HCT116 (cell line): Measurements from ENCODE around the gene RYR3. TPM values are rescaled to one million over a fixed set of nuclear protein-coding genes. Genes with fewer than 3 reads are reported as not detected.

Source experiments
- ATAC-seq: fragments of 200-7000 bp; cut with Tn5 transposase; 2 replicates; pipeline ENCODE4 v1.9.1; 2020; ENCODE audit warnings: mild to moderate bottlenecking, moderate library complexity
- BruUV-seq: library from RNA; stranded (reverse); fragments of 400-500 nt; replicated peaks from 2 replicates; lab custom pipeline; 2021; lab: Mats Ljungman, UMichigan
- CTCF ChIA-PET: fragments of 300-600 bp; sonication (Branson Sonifier 250); formaldehyde crosslinking; loops from one replicate; lab custom pipeline; 2021; ENCODE audit warnings: antibody characterized with exemption; lab: Charles Lee
- POLR2A ChIA-PET: fragments of 300-600, 350-600 bp; sonication (Branson Sonifier 250); formaldehyde crosslinking; loops from one replicate; lab custom pipeline; 2021; ENCODE audit warnings: antibody characterized with exemption; lab: Charles Lee
- RAD21 ChIA-PET, 2 experiments: fragments of 300-600 bp; sonication (Branson Sonifier 250); formaldehyde crosslinking; loops; one replicate each; lab custom pipeline; 2023; ENCODE audit warnings: low total read pairs in 2 of 2; ENCODE audit not compliant: uncharacterized antibody in 2 of 2, unreplicated experiment in 2 of 2, low non-redundant PET in 1 of 2; lab: Charles Lee
- DNase-seq: peaks from one replicate; pipeline ENCODE4 v3.0.0-alpha.2; 2010; ENCODE audit warnings: low read depth, low spot score
- H2AFZ ChIP-seq: fragments of 200-600 bp; shearing (Covaris generic), sonication (generic); 2 replicates; pipeline ENCODE4 v1.6.1; 2017; ENCODE audit warnings: low read depth, mixed run types, mixed read lengths, antibody characterized with exemption, low read length; ENCODE audit not compliant: poor library complexity, severe bottlenecking
- H3K27ac ChIP-seq: 2 replicates; pipeline ENCODE4 v1.5.1; 2012; ENCODE audit warnings: low read depth, low read length
- H3K27me3 ChIP-seq: fragments of 200-600 bp; sonication (generic); 2 replicates; pipeline ENCODE4 v1.6.1; 2016; ENCODE audit warnings: mixed run types, low read length, mixed read lengths; ENCODE audit not compliant: insufficient read depth
- H3K36me3 ChIP-seq, 2 experiments: fragments of 200-500 bp in 1 of 2; fragments of 200-600 bp in 1 of 2; sonication (Bioruptor generic) in 1 of 2; sonication (generic) in 1 of 2; 2 replicates each; pipeline versions ENCODE4 v1.5.1 to v1.6.1; 2014 to 2016; ENCODE audit warnings: low read length in 2 of 2, inconsistent platforms in 1 of 2, mixed read lengths in 1 of 2, mixed run types in 1 of 2; ENCODE audit not compliant: insufficient read depth in 2 of 2, control insufficient read depth in 1 of 2
- H3K4me1 ChIP-seq, 2 experiments: fragments of 200-600 bp in 1 of 2; sonication (generic) in 1 of 2; 2 replicates each; pipeline versions ENCODE4 v1.5.1 to v1.6.1; 2012 to 2017; ENCODE audit warnings: low read length in 2 of 2, inconsistent platforms in 1 of 2, mild to moderate bottlenecking in 1 of 2, mixed read lengths in 1 of 2, mixed run types in 1 of 2, moderate library complexity in 1 of 2; ENCODE audit not compliant: insufficient read depth in 2 of 2, control insufficient read depth in 1 of 2
- H3K4me2 ChIP-seq: fragments of 200-600 bp; sonication (generic); 2 replicates; pipeline ENCODE4 v1.6.1; 2017; ENCODE audit warnings: mixed run types, low read length, mixed read lengths
- H3K4me3 ChIP-seq, 2 experiments: fragments of 200-600 bp in 1 of 2; sonication (generic) in 1 of 2; replicated peaks in 1 of 2; 2 replicates each; pipeline ENCODE4 v1.5.1; 2011 to 2016; ENCODE audit warnings: low read length in 2 of 2, control low read depth in 1 of 2, low read depth in 1 of 2, mild to moderate bottlenecking in 1 of 2, mixed read lengths in 1 of 2, mixed run types in 1 of 2
- H3K79me2 ChIP-seq: fragments of 200-600 bp; sonication (generic); 2 replicates; pipeline ENCODE4 v1.6.1; 2017; ENCODE audit warnings: mild to moderate bottlenecking, mixed run types, low read length, moderate library complexity, mixed read lengths; ENCODE audit not compliant: insufficient read depth
- H3K9ac ChIP-seq: fragments of 200-600 bp; sonication (generic); 2 replicates; pipeline ENCODE4 v1.6.1; 2016; ENCODE audit warnings: low read length, mixed read lengths
- H3K9me2 ChIP-seq: fragments of 200-600 bp; sonication (generic), shearing (Covaris generic); 2 replicates; pipeline ENCODE4 v1.6.1; 2017; ENCODE audit warnings: mixed run types, mild to moderate bottlenecking, moderate library complexity; ENCODE audit not compliant: insufficient read depth
- H3K9me3 ChIP-seq, 2 experiments: fragments of 200-500 bp in 1 of 2; fragments of 200-600 bp in 1 of 2; sonication (Bioruptor generic) in 1 of 2; sonication (generic) in 1 of 2; 2 replicates each; pipeline ENCODE4 v1.6.1; 2014 to 2017; ENCODE audit warnings: low read length in 2 of 2, mixed read lengths in 2 of 2, inconsistent platforms in 1 of 2, low read depth in 1 of 2, mild to moderate bottlenecking in 1 of 2, mixed run types in 1 of 2, moderate library complexity in 1 of 2; ENCODE audit not compliant: control insufficient read depth in 1 of 2, insufficient read depth in 1 of 2
- H4K20me1 ChIP-seq: fragments of 200-600 bp; sonication (generic), shearing (Covaris generic); 2 replicates; pipeline ENCODE4 v1.6.1; 2017; ENCODE audit warnings: mixed run types, mild to moderate bottlenecking, moderate library complexity; ENCODE audit not compliant: insufficient read depth
- CBX3 ChIP-seq: IDR thresholded peaks from 2 replicates; pipeline ENCODE4 v1.6.1; 2012; ENCODE audit warnings: low read depth
- CEBPB ChIP-seq: IDR thresholded peaks from 2 replicates; pipeline ENCODE4 v1.6.1; 2012; ENCODE audit warnings: low read depth
- EGR1 ChIP-seq: IDR thresholded peaks from 2 replicates; pipeline ENCODE4 v1.6.1; 2012; ENCODE audit warnings: low read depth
- ELF1 ChIP-seq: IDR thresholded peaks from 2 replicates; pipeline ENCODE4 v1.6.1; 2012; ENCODE audit warnings: low read depth, borderline replicate concordance
- FOSL1 ChIP-seq: IDR thresholded peaks from 2 replicates; pipeline ENCODE4 v1.6.1; 2012; ENCODE audit warnings: low read depth
- JUND ChIP-seq: IDR thresholded peaks from 2 replicates; pipeline ENCODE4 v1.6.1; 2012
- SIN3A ChIP-seq: IDR thresholded peaks from 2 replicates; pipeline ENCODE4 v1.6.1; 2012; ENCODE audit warnings: low read depth
- SP1 ChIP-seq: IDR thresholded peaks from 2 replicates; pipeline ENCODE4 v1.6.1; 2012; ENCODE audit warnings: low read depth
- YY1 ChIP-seq: IDR thresholded peaks from 2 replicates; pipeline ENCODE4 v1.6.1; 2011; ENCODE audit warnings: low read length, low read depth, moderate library complexity, mild to moderate bottlenecking; ENCODE audit not compliant: insufficient replicate concordance; ENCODE audit errors: extremely low read depth
- intact Hi-C: fragments of 100-400 bp; cut with micrococcal nuclease; formaldehyde crosslinking; loops from 2 replicates; pipeline ENCODE4 v1.10.0; 2022
- total RNA-seq: library from RNA; stranded (reverse); gene quantifications from one replicate; pipeline ENCODE4 v1.2.1, GENCODE V29; 2021; ENCODE audit not compliant: unreplicated experiment
- TF ChIP-seq, protein P1 (sequence below), 3 experiments: fragments of 200-600 bp in 1 of 3; sonication (generic) in 1 of 3; IDR thresholded peaks in 2 of 3; conservative IDR thresholded peaks in 1 of 3; 2 replicates each; pipeline ENCODE4 v1.5.1; 2012 to 2017; ENCODE audit warnings: low read depth in 2 of 3, low read length in 2 of 3, antibody characterized with exemption in 1 of 3, borderline replicate concordance in 1 of 3, control low read depth in 1 of 3, mild to moderate bottlenecking in 1 of 3, mixed read lengths in 1 of 3, mixed run types in 1 of 3, moderate library complexity in 1 of 3; ENCODE audit not compliant: insufficient read depth in 1 of 3
- TF ChIP-seq, protein P2 (sequence below): IDR thresholded peaks from 2 replicates; pipeline ENCODE4 v1.6.1; 2012
- TF ChIP-seq, protein P3 (sequence below): IDR thresholded peaks from 2 replicates; pipeline ENCODE4 v1.6.1; 2011; ENCODE audit warnings: mild to moderate bottlenecking, low read length, moderate library complexity; ENCODE audit not compliant: insufficient replicate concordance; ENCODE audit errors: extremely low read depth

RYR3 gene
- total RNA-seq, 1 experiment from 2014 or later, result not detected

DNA sequence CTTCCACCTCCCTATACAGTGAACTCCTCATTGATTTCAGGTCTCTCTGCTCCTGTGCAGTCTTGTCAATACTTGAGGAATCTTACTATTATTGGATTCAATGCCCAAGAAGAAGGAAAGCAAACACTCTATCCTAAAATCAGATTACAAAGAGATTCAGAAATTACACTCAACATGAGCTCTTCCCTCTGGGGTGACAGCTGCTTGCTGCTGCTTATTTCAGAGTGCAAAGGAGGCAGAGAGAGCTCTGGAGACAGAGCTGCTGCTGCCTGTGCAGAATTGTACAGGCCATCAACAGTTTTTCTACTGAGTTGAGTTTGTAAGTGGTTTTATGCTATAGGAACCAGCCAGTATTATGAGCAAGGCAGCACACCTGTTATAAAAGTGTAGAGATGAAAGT is 7.1 kb downstream of the RYR3 start:
- POLR2A ChIA-PET, result no interaction called here
- intact Hi-C loops, result no loop called here
- no peak for ATAC-seq

More for the DNA sequence above, 7.1 kb downstream of the RYR3 start:
- no peak for DNase-seq
- Histone ChIP-seq H3K4me1 (no peaks in the 10 kb centered on the region), H3K9ac (no peak overlapping the region), H2AFZ (no peak overlapping the region), H3K27me3 (peaks cover 80% of the 10 kb centered on the region), H3K9me3 (no peaks in the 10 kb centered on the region), H3K9me2 (no peaks in the 10 kb centered on the region), H3K4me3 (no peak overlapping the region), H3K27ac (no peak overlapping the region), H4K20me1 (no peaks in the 10 kb centered on the region), H3K36me3 (no peaks in the 10 kb centered on the region), H3K4me2 (no peak overlapping the region), H3K79me2 (no peaks in the 10 kb centered on the region)
- TF ChIP-seq SP1, result no peak
- no peak for TF ChIP-seq FOSL1
- no peak for TF ChIP-seq ELF1
- no peak for TF ChIP-seq SIN3A
- no peak for TF ChIP-seq JUND
- TF ChIP-seq CEBPB, result no peak
- TF ChIP-seq, protein P1, sequence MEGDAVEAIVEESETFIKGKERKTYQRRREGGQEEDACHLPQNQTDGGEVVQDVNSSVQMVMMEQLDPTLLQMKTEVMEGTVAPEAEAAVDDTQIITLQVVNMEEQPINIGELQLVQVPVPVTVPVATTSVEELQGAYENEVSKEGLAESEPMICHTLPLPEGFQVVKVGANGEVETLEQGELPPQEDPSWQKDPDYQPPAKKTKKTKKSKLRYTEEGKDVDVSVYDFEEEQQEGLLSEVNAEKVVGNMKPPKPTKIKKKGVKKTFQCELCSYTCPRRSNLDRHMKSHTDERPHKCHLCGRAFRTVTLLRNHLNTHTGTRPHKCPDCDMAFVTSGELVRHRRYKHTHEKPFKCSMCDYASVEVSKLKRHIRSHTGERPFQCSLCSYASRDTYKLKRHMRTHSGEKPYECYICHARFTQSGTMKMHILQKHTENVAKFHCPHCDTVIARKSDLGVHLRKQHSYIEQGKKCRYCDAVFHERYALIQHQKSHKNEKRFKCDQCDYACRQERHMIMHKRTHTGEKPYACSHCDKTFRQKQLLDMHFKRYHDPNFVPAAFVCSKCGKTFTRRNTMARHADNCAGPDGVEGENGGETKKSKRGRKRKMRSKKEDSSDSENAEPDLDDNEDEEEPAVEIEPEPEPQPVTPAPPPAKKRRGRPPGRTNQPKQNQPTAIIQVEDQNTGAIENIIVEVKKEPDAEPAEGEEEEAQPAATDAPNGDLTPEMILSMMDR (IDR thresholded peaks at IDR 0.05 in 2 of 3, conservative IDR thresholded peaks at IDR 0.05 in 1 of 3; ENCODE audit: borderline replicate concordance in 1 of 3, insufficient read depth in 1 of 3, low read depth in 2 of 3, low read length in 2 of 3), result no peak
- no peak for TF ChIP-seq CBX3
- TF ChIP-seq YY1, result no peak
- TF ChIP-seq, protein P2, sequence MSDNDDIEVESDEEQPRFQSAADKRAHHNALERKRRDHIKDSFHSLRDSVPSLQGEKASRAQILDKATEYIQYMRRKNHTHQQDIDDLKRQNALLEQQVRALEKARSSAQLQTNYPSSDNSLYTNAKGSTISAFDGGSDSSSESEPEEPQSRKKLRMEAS, result no peak
- TF ChIP-seq, protein P3, sequence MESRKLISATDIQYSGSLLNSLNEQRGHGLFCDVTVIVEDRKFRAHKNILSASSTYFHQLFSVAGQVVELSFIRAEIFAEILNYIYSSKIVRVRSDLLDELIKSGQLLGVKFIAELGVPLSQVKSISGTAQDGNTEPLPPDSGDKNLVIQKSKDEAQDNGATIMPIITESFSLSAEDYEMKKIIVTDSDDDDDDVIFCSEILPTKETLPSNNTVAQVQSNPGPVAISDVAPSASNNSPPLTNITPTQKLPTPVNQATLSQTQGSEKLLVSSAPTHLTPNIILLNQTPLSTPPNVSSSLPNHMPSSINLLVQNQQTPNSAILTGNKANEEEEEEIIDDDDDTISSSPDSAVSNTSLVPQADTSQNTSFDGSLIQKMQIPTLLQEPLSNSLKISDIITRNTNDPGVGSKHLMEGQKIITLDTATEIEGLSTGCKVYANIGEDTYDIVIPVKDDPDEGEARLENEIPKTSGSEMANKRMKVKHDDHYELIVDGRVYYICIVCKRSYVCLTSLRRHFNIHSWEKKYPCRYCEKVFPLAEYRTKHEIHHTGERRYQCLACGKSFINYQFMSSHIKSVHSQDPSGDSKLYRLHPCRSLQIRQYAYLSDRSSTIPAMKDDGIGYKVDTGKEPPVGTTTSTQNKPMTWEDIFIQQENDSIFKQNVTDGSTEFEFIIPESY, result no peak
- no peak for TF ChIP-seq EGR1
- BruUV-seq, result no TSS peak
- RAD21 ChIA-PET, result no interaction called here
- CTCF ChIA-PET, result no interaction called here
